Neural cell (in vitro differentiated cells): Measurements from ENCODE around the gene EMCN. TPM values are rescaled to one million over a fixed set of nuclear protein-coding genes. Genes with fewer than 3 reads are reported as not detected.

ENCODE experiments used
- H2AFZ ChIP-seq: fragments of 200-600, 300-800 bp; sonication (generic), shearing (Covaris generic); 2 replicates; pipeline ENCODE4 v1.6.0; 2014; ENCODE audit warnings: low read depth, mild to moderate bottlenecking, antibody characterized with exemption, low read length, moderate library complexity
- H3F3A ChIP-seq: fragments of 200-600 bp; shearing (Covaris generic); 2 replicates; pipeline ENCODE4 v1.6.1; 2016; ENCODE audit warnings: mild to moderate bottlenecking, moderate library complexity, mixed read lengths, antibody characterized with exemption, low read length; ENCODE audit not compliant: insufficient read depth, poor library complexity, severe bottlenecking
- H3K27ac ChIP-seq: fragments of 200-600, 300-800 bp; sonication (generic), shearing (Covaris generic); 2 replicates; pipeline ENCODE4 v1.5.1; 2014; ENCODE audit warnings: mild to moderate bottlenecking, low read length, moderate library complexity
- H3K27me3 ChIP-seq: fragments of 300-800, 200-600 bp; sonication (generic), shearing (Covaris generic); 2 replicates; pipeline ENCODE4 v1.6.0; 2014; ENCODE audit warnings: mild to moderate bottlenecking, low read depth, low read length, moderate library complexity; ENCODE audit not compliant: insufficient read depth
- H3K36me3 ChIP-seq: fragments of 300-800, 200-600 bp; sonication (generic), shearing (Covaris generic); 2 replicates; pipeline ENCODE4 v1.5.1; 2014; ENCODE audit warnings: mild to moderate bottlenecking, antibody characterized with exemption, low read length, moderate library complexity; ENCODE audit not compliant: insufficient read depth
- H3K4me2 ChIP-seq: fragments of 300-800, 200-600 bp; sonication (generic), shearing (Covaris generic); 2 replicates; pipeline ENCODE4 v1.6.0; 2014; ENCODE audit warnings: mild to moderate bottlenecking, low read length
- H3K4me3 ChIP-seq: fragments of 300-800, 200-600 bp; sonication (generic), shearing (Covaris generic); 2 replicates; pipeline ENCODE4 v1.5.1; 2014; ENCODE audit warnings: mild to moderate bottlenecking, low read length, moderate library complexity
- H3K79me2 ChIP-seq: fragments of 200-600 bp; shearing (Covaris generic); replicated peaks from 2 replicates; pipeline ENCODE4 v1.6.0; 2014; ENCODE audit warnings: mild to moderate bottlenecking, low read length, moderate library complexity; ENCODE audit not compliant: insufficient read depth
- H3K9ac ChIP-seq: fragments of 300-800, 200-600 bp; sonication (generic), shearing (Covaris generic); 2 replicates; pipeline ENCODE4 v1.6.1; 2016; ENCODE audit warnings: mild to moderate bottlenecking, low read length, mixed read lengths
- H3K9me2 ChIP-seq: fragments of 200-600 bp; shearing (Covaris generic); 2 replicates; pipeline ENCODE4 v1.6.1; 2016; ENCODE audit warnings: mild to moderate bottlenecking, low read length, mixed read lengths; ENCODE audit not compliant: insufficient read depth
- H3K9me3 ChIP-seq: fragments of 200-600, 300-800 bp; sonication (generic), shearing (Covaris generic); 2 replicates; pipeline ENCODE4 v1.6.1; 2016; ENCODE audit warnings: mild to moderate bottlenecking, mixed run types, low read length, moderate library complexity, mixed read lengths
- H4K20me1 ChIP-seq: fragments of 200-600 bp; shearing (Covaris generic); 2 replicates; pipeline ENCODE4 v1.6.1; 2016; ENCODE audit warnings: mild to moderate bottlenecking, mixed run types; ENCODE audit not compliant: insufficient read depth
- CTCF ChIP-seq: fragments of 450-650 bp; IDR thresholded peaks from 2 replicates; pipeline ENCODE4 v1.5.1; 2014; ENCODE audit warnings: antibody characterized with exemption, mild to moderate bottlenecking, moderate library complexity; ENCODE audit not compliant: poor library complexity, severe bottlenecking
- EP300 ChIP-seq: fragments of 450-650 bp; conservative IDR thresholded peaks from 2 replicates; pipeline ENCODE4 v1.6.1; 2014; ENCODE audit warnings: antibody characterized with exemption, mild to moderate bottlenecking, moderate library complexity; ENCODE audit not compliant: poor library complexity, severe bottlenecking
- EZH2 ChIP-seq: fragments of 200-600, 300-800 bp; shearing (Covaris generic), sonication (generic); IDR thresholded peaks from 2 replicates; pipeline ENCODE4 v1.6.1; 2014; ENCODE audit warnings: antibody characterized with exemption, low read length, borderline replicate concordance, mild to moderate bottlenecking; ENCODE audit not compliant: insufficient read depth, poor library complexity, severe bottlenecking
- MXI1 ChIP-seq: fragments of 450-650 bp; conservative IDR thresholded peaks from 2 replicates; pipeline ENCODE4 v1.6.1; 2014; ENCODE audit warnings: antibody characterized with exemption, mild to moderate bottlenecking; ENCODE audit not compliant: poor library complexity, severe bottlenecking
- POLR2AphosphoS5 ChIP-seq: IDR thresholded peaks from 2 replicates; pipeline ENCODE4 v1.6.1; 2012
- RAD21 ChIP-seq: fragments of 450-650 bp; conservative IDR thresholded peaks from 2 replicates; pipeline ENCODE4 v1.6.1; 2014; ENCODE audit warnings: antibody characterized with exemption, mild to moderate bottlenecking, moderate library complexity
- REST ChIP-seq: IDR thresholded peaks from 2 replicates; pipeline ENCODE4 v1.6.1; 2012; ENCODE audit warnings: borderline replicate concordance
- SMC3 ChIP-seq: fragments of 450-650 bp; conservative IDR thresholded peaks from 2 replicates; pipeline ENCODE4 v1.6.1; 2014; ENCODE audit warnings: antibody characterized with exemption, mild to moderate bottlenecking, moderate library complexity; ENCODE audit not compliant: poor library complexity
- TAF1 ChIP-seq: IDR thresholded peaks from 2 replicates; pipeline ENCODE4 v1.6.1; 2012; ENCODE audit warnings: low read depth
- polyA plus RNA-seq: library from polyadenylated mRNA; depleted of rRNA; stranded (reverse); fragments of >200 nt; gene quantifications from 2 replicates; pipeline ENCODE4 v1.2.3, GENCODE V29; 2014

The EMCN gene
- polyA plus RNA-seq, 1 donor from 2014 or later = 0.77 TPM

DNA sequence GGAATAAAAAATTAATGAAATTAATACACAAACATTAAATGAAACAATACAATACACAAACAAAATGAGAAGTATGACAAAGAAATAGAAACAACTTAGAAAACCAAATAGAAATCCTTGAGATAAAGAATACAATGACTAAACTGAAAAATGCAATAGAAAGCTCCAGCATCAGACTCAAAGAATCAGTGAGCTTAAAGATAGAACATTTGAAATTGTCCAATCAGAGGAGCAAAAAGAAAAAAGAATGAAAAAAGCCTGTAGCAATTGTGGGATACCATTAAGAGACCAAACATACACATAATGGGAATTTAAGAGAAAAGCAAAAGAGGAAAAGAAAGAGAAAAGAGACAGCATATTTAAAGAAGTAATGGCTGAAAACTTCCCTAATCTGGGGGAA, 25.7 kb downstream of the EMCN start:
- H3F3A ChIP-seq = no peaks in the 10 kb centered on the region
- H3K27me3 ChIP-seq = no peaks in the 10 kb centered on the region
- H3K4me3 ChIP-seq = no peak overlapping the region
- no peaks in the 10 kb centered on the region for H3K79me2 ChIP-seq
- TF ChIP-seq TAF1 (no peak), REST (no peak), RAD21 (no peak), POLR2AphosphoS5 (no peak), EP300 (no peak), EZH2 (no peak), MXI1 (no peak), SMC3 (no peak), CTCF (no peak)
- no peaks in the 10 kb centered on the region for H3K9me3 ChIP-seq
- H3K36me3 ChIP-seq = no peaks in the 10 kb centered on the region
- no peak overlapping the region for H3K27ac ChIP-seq
- H2AFZ ChIP-seq = no peak overlapping the region
- H3K9ac ChIP-seq = no peak overlapping the region
- no peak overlapping the region for H3K4me2 ChIP-seq
- no peaks in the 10 kb centered on the region for H3K9me2 ChIP-seq
- no peaks in the 10 kb centered on the region for H4K20me1 ChIP-seq

GRCh38 chr4:100489305-100489704, 28.5 kb downstream of the EMCN start:
- Histone ChIP-seq H3F3A (no peaks in the 10 kb centered on the region), H3K4me2 (no peak overlapping the region), H3K9ac (no peak overlapping the region), H3K36me3 (no peaks in the 10 kb centered on the region), H3K27me3 (no peaks in the 10 kb centered on the region), H2AFZ (no peak overlapping the region), H3K27ac (no peak overlapping the region), H3K9me2 (no peaks in the 10 kb centered on the region), H4K20me1 (no peaks in the 10 kb centered on the region), H3K9me3 (no peaks in the 10 kb centered on the region), H3K79me2 (no peaks in the 10 kb centered on the region), H3K4me3 (no peak overlapping the region)
- no peak for TF ChIP-seq RAD21
- TF ChIP-seq SMC3 = no peak
- no peak for TF ChIP-seq REST
- TF ChIP-seq CTCF = no peak
